Measurements from ENCODE around the gene TMEM184A. TPM values are rescaled to one million over a fixed set of nuclear protein-coding genes. Genes with fewer than 3 reads are reported as not detected.
A peak's percentile ranks its signal among the peaks of the same experiment; 100 is the strongest.

TMEM184A gene
- total and polyA plus RNA-seq, 2 of the 13 experiments (the other 11 are each of a cell fraction or from before 2014, with no cell fraction given) = 9.5 to 20.4 TPM

GRCh38 chr7:1523208-1523607, 32.8 kb downstream of the TMEM184A start (continued):
- TF ChIP-seq CTCF (CRISPR knock-in tag; IDR thresholded peaks at IDR 0.05) (peak; percentile 28; the same call in 1 of the 2 replicates), HNRNPL (IDR thresholded peaks at IDR 0.05; ENCODE audit: low read depth, low read length) (0 out of 2 replicates have a peak, but pooled peaks have one; percentile 27), IRF2 (CRISPR knock-in tag; IDR thresholded peaks at IDR 0.05) (no peak), ZNF350 (CRISPR knock-in tag; IDR thresholded peaks at IDR 0.05; ENCODE audit: borderline replicate concordance, low read depth) (0 out of 2 replicates have a peak, but pooled peaks have one; percentile 36), NRL (CRISPR knock-in tag; IDR thresholded peaks at IDR 0.05; ENCODE audit: borderline replicate concordance) (0 out of 2 replicates have a peak, but pooled peaks have one; percentile 18), PHF21A (CRISPR knock-in tag; IDR thresholded peaks at IDR 0.05) (no peak), PLRG1 (conservative IDR thresholded peaks at IDR 0.05) (no peak), FOSL2 (CRISPR knock-in tag; IDR thresholded peaks at IDR 0.05) (0 out of 2 replicates have a peak, but pooled peaks have one; percentile 7)

GRCh38 chr7:1521456-1521855, 34.5 kb downstream of the TMEM184A start:
- no peaks in the 10 kb centered on the region for H3K9me3 ChIP-seq (ENCODE audit: low read length)
- FAIRE-seq = no peak
- ATAC-seq = no peak
- ChIA-PET CTCF (ENCODE audit: low intra/inter-chr PET ratio, low total read pairs) (no interaction called here), POLR2A (no interaction called here)
- H3K4me3 ChIP-seq (replicated peaks in 1 of 3; ENCODE audit: insufficient read depth in 1 of 3, low read depth in 2 of 3, low read length in 3 of 3) = no peak overlapping the region
- 86% methylated on average over 11 of the region's 11 CpGs for WGBS (ENCODE audit: low lambda C conversion rate)
- intact Hi-C loops (cut with micrococcal nuclease; ENCODE audit: unreplicated experiment) = loop anchor here (2.0 to 5.0 kb wide), 2 partner anchors 15 to 36 kb away; partner anchors contain the start of gene TMEM184A
- H3K27ac ChIP-seq (ENCODE audit: extremely low read length, insufficient read depth, low read length) = no peak overlapping the region
- no peak overlapping the region for H2AFZ ChIP-seq (ENCODE audit: low read length)
- no peak overlapping the region for H3K9ac ChIP-seq (ENCODE audit: insufficient read depth, low read depth, low read length)
- no peak overlapping the region for H3K4me2 ChIP-seq (ENCODE audit: low read depth, low read length)
- in situ Hi-C loops (cut with HindIII; ENCODE audit: extremely low pct_ligation_motif_present, low pct_unique_long_range_greater_than_20kb) = no loop called here
- H4K20me1 ChIP-seq (ENCODE audit: insufficient read depth, low read length) = no peaks in the 10 kb centered on the region
- H3K4me1 ChIP-seq (ENCODE audit: insufficient read depth, low read length) = peaks cover 60% of the 10 kb centered on the region
- H3K27me3 ChIP-seq (ENCODE audit: control insufficient read depth in 1 of 2, insufficient read depth in 2 of 2, low read length in 2 of 2) = peaks cover 0 to 18% of the 10 kb centered on the region in 2 experiments; a peak in 4 of 5 replicates
- BruUV-seq (replicated peaks) = no TSS peak
- H3K79me2 ChIP-seq (ENCODE audit: insufficient read depth, low read length) = no peaks in the 10 kb centered on the region
- H3K36me3 ChIP-seq (replicated peaks in 1 of 2; ENCODE audit: control insufficient read depth in 1 of 2, insufficient read depth in 2 of 2, low read length in 2 of 2) = no peaks in the 10 kb centered on the region
- no peak for DNase-seq (ENCODE audit: low spot score)
- no peak for TF ChIP-seq REPIN1 (CRISPR knock-in tag; IDR thresholded peaks at IDR 0.05; ENCODE audit: borderline replicate concordance, low read depth)
- TF ChIP-seq ZNF446 (CRISPR knock-in tag; IDR thresholded peaks at IDR 0.05) = no peak
- no peak for TF ChIP-seq POLR2A (IDR thresholded peaks at IDR 0.05; ENCODE audit: insufficient read depth in 1 of 2, low read depth in 2 of 2, low read length in 2 of 2)
- no peak for TF ChIP-seq ZNF263 (CRISPR knock-in tag; IDR thresholded peaks at IDR 0.05)
- TF ChIP-seq SOX5 (CRISPR knock-in tag; IDR thresholded peaks at IDR 0.05; ENCODE audit: borderline replicate concordance) = no peak
- no peak for TF ChIP-seq ZNF468 (CRISPR knock-in tag; IDR thresholded peaks at IDR 0.05)
- no peak for TF ChIP-seq FOXA1 (IDR thresholded peaks at IDR 0.05)
- no peak for TF ChIP-seq FOXA1 (CRISPR knock-in tag; IDR thresholded peaks at IDR 0.05)
- no peak for TF ChIP-seq ZNF343 (CRISPR knock-in tag; IDR thresholded peaks at IDR 0.05)
- TF ChIP-seq SNAPC2 (CRISPR knock-in tag; IDR thresholded peaks at IDR 0.05) = no peak
- TF ChIP-seq E2F2 (CRISPR knock-in tag; IDR thresholded peaks at IDR 0.05; ENCODE audit: borderline replicate concordance) = no peak
- no peak for TF ChIP-seq RBM39 (IDR thresholded peaks at IDR 0.05; ENCODE audit: low read depth, low read length, poor library complexity, severe bottlenecking)
- TF ChIP-seq CREB1 (IDR thresholded peaks at IDR 0.05) = no peak
- no peak for TF ChIP-seq CREB1 (CRISPR knock-in tag; IDR thresholded peaks at IDR 0.05)
- no peak for TF ChIP-seq ZNF749 (CRISPR knock-in tag; IDR thresholded peaks at IDR 0.05; ENCODE audit: borderline replicate concordance)
- TF ChIP-seq MTA1 (CRISPR knock-in tag; IDR thresholded peaks at IDR 0.05; ENCODE audit: borderline replicate concordance) = no peak
- no peak for TF ChIP-seq SMARCE1 (IDR thresholded peaks at IDR 0.05; ENCODE audit: borderline replicate concordance)
- TF ChIP-seq ZNF205 (CRISPR knock-in tag; IDR thresholded peaks at IDR 0.05) = no peak

All from HepG2 (cell line).